Mesendoderm (in vitro differentiated cells): Measurements from ENCODE around the gene NREP. TPM values are rescaled to one million over a fixed set of nuclear protein-coding genes. Genes with fewer than 3 reads are reported as not detected.

Experiments
- DNase-seq: peaks from one replicate; pipeline ENCODE4 v3.0.0; 2013
- H2AK5ac ChIP-seq: 2 replicates; pipeline ENCODE4 v1.6.1; 2013; ENCODE audit warnings: low read length, inconsistent platforms
- H2BK120ac ChIP-seq: 2 replicates; pipeline ENCODE4 v1.6.1; 2013; ENCODE audit warnings: low read depth, mild to moderate bottlenecking, low read length, moderate library complexity, mixed read lengths
- H2BK15ac ChIP-seq: replicated peaks from 2 replicates; pipeline ENCODE4 v1.6.1; 2013; ENCODE audit warnings: low read depth, mild to moderate bottlenecking, moderate library complexity
- H2BK5ac ChIP-seq: 2 replicates; pipeline ENCODE4 v1.6.1; 2013; ENCODE audit warnings: low read length, inconsistent platforms
- H3K18ac ChIP-seq: 2 replicates; pipeline ENCODE4 v1.6.1; 2013; ENCODE audit warnings: mild to moderate bottlenecking, low read length, mixed read lengths
- H3K23ac ChIP-seq: one replicate; pipeline ENCODE4 v1.6.1; 2013; ENCODE audit warnings: low read length
- H3K27ac ChIP-seq: 2 replicates; pipeline ENCODE4 v1.5.1; 2013; ENCODE audit warnings: low read depth, mild to moderate bottlenecking, inconsistent platforms, low read length, moderate library complexity
- H3K27me3 ChIP-seq: 2 replicates; pipeline ENCODE4 v1.6.1; 2013; ENCODE audit warnings: low read length, control low read depth, mild to moderate bottlenecking, inconsistent platforms; ENCODE audit not compliant: insufficient read depth, poor library complexity
- H3K36me3 ChIP-seq: 2 replicates; pipeline ENCODE4 v1.6.1; 2013; ENCODE audit warnings: low read length, inconsistent platforms; ENCODE audit not compliant: control insufficient read depth, insufficient read depth
- H3K4ac ChIP-seq: one replicate; pipeline ENCODE4 v1.6.1; 2013; ENCODE audit warnings: low read depth, mild to moderate bottlenecking, low read length, moderate library complexity
- H3K4me1 ChIP-seq: 2 replicates; pipeline ENCODE4 v1.6.1; 2013; ENCODE audit warnings: low read depth, low read length, inconsistent platforms; ENCODE audit not compliant: control insufficient read depth
- H3K4me2 ChIP-seq: 2 replicates; pipeline ENCODE4 v1.6.1; 2013; ENCODE audit warnings: low read length
- H3K4me3 ChIP-seq: 2 replicates; pipeline ENCODE4 v1.5.1; 2013; ENCODE audit warnings: mild to moderate bottlenecking, low read length
- H3K56ac ChIP-seq: one replicate; pipeline ENCODE4 v1.6.1; 2013; ENCODE audit warnings: low read length
- H3K79me1 ChIP-seq: 2 replicates; pipeline ENCODE4 v1.6.1; 2013; ENCODE audit warnings: low read length, inconsistent platforms
- H3K79me2 ChIP-seq: 2 replicates; pipeline ENCODE4 v1.6.1; 2013; ENCODE audit warnings: mild to moderate bottlenecking, low read length; ENCODE audit not compliant: control insufficient read depth, insufficient read depth
- H3K9ac ChIP-seq: 2 replicates; pipeline ENCODE4 v1.6.1; 2013; ENCODE audit warnings: low read length, inconsistent platforms
- H4K5ac ChIP-seq: one replicate; pipeline ENCODE4 v1.6.1; 2013; ENCODE audit warnings: low read length
- H4K8ac ChIP-seq: one replicate; pipeline ENCODE4 v1.6.1; 2013; ENCODE audit warnings: low read depth, mild to moderate bottlenecking, control low read depth, low read length, moderate library complexity
- WGBS: extraction: QIAGEN DNeasy Blood & Tissue Kit; methylation state at CpG from one replicate; pipeline ENCODE4 v1.1.7; 2013; ENCODE audit warnings: low lambda C conversion rate, missing lambda C conversion rate; ENCODE audit not compliant: insufficient coverage; ENCODE audit errors: extremely low coverage; 5-methylcytosine and 5-hydroxymethylcytosine counted together
- small RNA-seq: library from polyadenylated mRNA; stranded (forward); fragments of <200 nt; extraction: miRNeasy Mini kit (QIAGEN cat#:217004); gene quantifications from one replicate; pipeline ENCODE3, GENCODE V24; 2013; ENCODE audit not compliant: insufficient read depth

The NREP gene

DNA sequence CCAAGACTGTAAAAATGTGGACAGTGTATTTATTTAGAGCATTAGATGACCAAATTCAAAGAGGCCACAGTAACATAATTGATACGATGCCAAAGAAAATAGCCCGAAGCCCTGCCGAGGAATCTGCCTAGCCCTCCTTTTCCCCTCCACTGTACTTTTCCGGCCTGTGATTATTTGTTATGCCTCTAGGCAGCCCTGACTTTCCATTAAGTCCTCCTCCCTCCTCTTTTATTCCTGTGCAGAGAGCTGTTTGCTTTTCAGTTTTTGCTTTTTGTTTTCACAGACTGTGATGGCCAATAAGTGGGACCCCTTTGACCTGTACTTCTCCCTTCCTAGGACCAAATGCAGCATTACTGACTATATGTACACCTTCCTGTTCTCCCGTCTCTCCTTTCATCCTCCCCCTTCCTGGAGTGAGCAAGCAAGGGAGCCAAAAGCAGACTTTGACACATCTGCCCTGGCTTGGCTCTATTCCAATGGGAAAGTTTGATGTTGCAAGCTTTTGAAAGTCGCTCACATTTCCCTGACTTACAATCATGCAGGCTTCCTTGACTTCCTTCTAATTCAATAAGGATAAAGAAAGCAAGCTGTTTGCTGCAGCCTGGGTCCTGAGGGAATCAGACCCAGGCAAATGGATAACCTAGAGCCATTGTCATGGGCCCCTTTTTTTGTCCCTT is 76.1 kb downstream of the NREP start:
- no peak overlapping the region for H4K5ac ChIP-seq
- no peaks in the 10 kb centered on the region for H3K27me3 ChIP-seq
- H3K4me3 ChIP-seq: no peak overlapping the region
- H2BK5ac ChIP-seq: no peak overlapping the region
- no peaks in the 10 kb centered on the region for H3K79me2 ChIP-seq
- no peak overlapping the region for H2BK15ac ChIP-seq
- no peak overlapping the region for H3K18ac ChIP-seq
- WGBS: no CpG with 5 or more reads among the region's 6 CpGs
- H2BK120ac ChIP-seq: no peak overlapping the region
- no peak overlapping the region for H3K4me2 ChIP-seq
- no peaks in the 10 kb centered on the region for H3K79me1 ChIP-seq
- no peaks in the 10 kb centered on the region for H3K36me3 ChIP-seq
- H3K23ac ChIP-seq: no peak overlapping the region
- H3K56ac ChIP-seq: no peak overlapping the region
- no peak overlapping the region for H3K9ac ChIP-seq
- no peak overlapping the region for H3K27ac ChIP-seq
- H3K4ac ChIP-seq: no peak overlapping the region
- no peak for DNase-seq
- H4K8ac ChIP-seq: no peak overlapping the region
- no peak overlapping the region for H2AK5ac ChIP-seq
- no peaks in the 10 kb centered on the region for H3K4me1 ChIP-seq

- no peak for DNase-seq
- no peak overlapping the region for H2BK15ac ChIP-seq
- no peaks in the 10 kb centered on the region for H3K36me3 ChIP-seq
- H4K8ac ChIP-seq: no peak overlapping the region
- no peaks in the 10 kb centered on the region for H3K4me1 ChIP-seq
- no peak overlapping the region for H2BK120ac ChIP-seq
- H3K27ac ChIP-seq: no peak overlapping the region
- H3K4me3 ChIP-seq: no peak overlapping the region
- no peaks in the 10 kb centered on the region for H3K79me2 ChIP-seq
- H4K5ac ChIP-seq: no peak overlapping the region
- H3K4ac ChIP-seq: no peak overlapping the region
- WGBS: no CpG with 5 or more reads among the region's 8 CpGs
- H3K23ac ChIP-seq: no peak overlapping the region
- no peak overlapping the region for H3K9ac ChIP-seq
- H2BK5ac ChIP-seq: no peak overlapping the region
- H3K56ac ChIP-seq: no peak overlapping the region
- no peak overlapping the region for H2AK5ac ChIP-seq
- no peak overlapping the region for H3K18ac ChIP-seq
- H3K27me3 ChIP-seq: no peaks in the 10 kb centered on the region
- H3K4me2 ChIP-seq: no peak overlapping the region
- no peaks in the 10 kb centered on the region for H3K79me1 ChIP-seq
Observed at GRCh38 chr5:111679611-111680010, 77.4 kb downstream of the NREP start.

Small RNA genes within 50 kb of the gene (small RNA-seq; reads per million reads assigned to genes)
- not detected for gene RN7SKP57
